Measurements from ENCODE around the gene CYP11A1. TPM values are rescaled to one million over a fixed set of nuclear protein-coding genes. Genes with fewer than 3 reads are reported as not detected.

CYP11A1 gene
- total RNA-seq, 2 experiments from 2014 or later = not detected

GRCh38 chr15:74337607-74338211 is 29.7 kb downstream of the CYP11A1 start:
- DNase-seq (no peak), ATAC-seq (ENCODE audit: low read depth) (no peak)
- H3K27me3 Mint-ChIP-seq = peaks cover 6% of the 10 kb centered on the region
- no peak overlapping the region for H3K27ac Mint-ChIP-seq
- H3K4me3 Mint-ChIP-seq = no peak overlapping the region
- H3K9me3 Mint-ChIP-seq = no peaks in the 10 kb centered on the region
- POLR2A ChIA-PET = no interaction called here
- no peaks in the 10 kb centered on the region for H3K36me3 Mint-ChIP-seq
- H3K4me1 Mint-ChIP-seq = no peaks in the 10 kb centered on the region

- ATAC-seq (ENCODE audit: low read depth) = no peak
- H3K27me3 Mint-ChIP-seq = peaks cover 8% of the 10 kb centered on the region
- no peaks in the 10 kb centered on the region for H3K36me3 Mint-ChIP-seq
- no peak overlapping the region for H3K27ac Mint-ChIP-seq
- H3K4me3 Mint-ChIP-seq = no peak overlapping the region
- DNase-seq = no peak
- no peaks in the 10 kb centered on the region for H3K4me1 Mint-ChIP-seq
- no peaks in the 10 kb centered on the region for H3K9me3 Mint-ChIP-seq
- POLR2A ChIA-PET = no interaction called here
These were observed 30.3 kb downstream of the CYP11A1 start for GRCh38 chr15:74337146-74337545.

- no peaks in the 10 kb centered on the region for H3K36me3 Mint-ChIP-seq
- DNase-seq (peak; percentile 22), ATAC-seq (ENCODE audit: low read depth) (no peak)
- H3K9me3 Mint-ChIP-seq = no peaks in the 10 kb centered on the region
- peaks cover 7% of the 10 kb centered on the region for H3K27me3 Mint-ChIP-seq
- H3K4me1 Mint-ChIP-seq = no peaks in the 10 kb centered on the region
- H3K27ac Mint-ChIP-seq = no peak overlapping the region
- no peak overlapping the region for H3K4me3 Mint-ChIP-seq
- POLR2A ChIA-PET = no interaction called here
These were observed 31.1 kb downstream of the CYP11A1 start for GRCh38 chr15:74336061-74337005.

- no peak overlapping the region for H3K4me3 Mint-ChIP-seq
- H3K9me3 Mint-ChIP-seq = no peaks in the 10 kb centered on the region
- ATAC-seq (ENCODE audit: low read depth) (no peak), DNase-seq (peak; percentile 18)
- H3K36me3 Mint-ChIP-seq = no peaks in the 10 kb centered on the region
- H3K27me3 Mint-ChIP-seq = peaks cover 7% of the 10 kb centered on the region
- no peak overlapping the region for H3K27ac Mint-ChIP-seq
- H3K4me1 Mint-ChIP-seq = no peaks in the 10 kb centered on the region
- POLR2A ChIA-PET = no interaction called here
These were observed 32.0 kb downstream of the CYP11A1 start for GRCh38 chr15:74335396-74335795.

GRCh38 chr15:74334127-74334526 is 33.3 kb downstream of the CYP11A1 start:
- no peak overlapping the region for H3K27ac Mint-ChIP-seq
- no peaks in the 10 kb centered on the region for H3K36me3 Mint-ChIP-seq
- no peaks in the 10 kb centered on the region for H3K9me3 Mint-ChIP-seq
- peak; percentile 10 for DNase-seq
- ATAC-seq (ENCODE audit: low read depth) = no peak
- H3K27me3 Mint-ChIP-seq = peaks cover 9% of the 10 kb centered on the region
- peaks cover 7% of the 10 kb centered on the region for H3K4me1 Mint-ChIP-seq
- POLR2A ChIA-PET = no interaction called here
- H3K4me3 Mint-ChIP-seq = no peak overlapping the region

GRCh38 chr15:74333662-74334061 is 33.8 kb downstream of the CYP11A1 start:
- peaks cover 9% of the 10 kb centered on the region for H3K27me3 Mint-ChIP-seq
- H3K4me1 Mint-ChIP-seq = peaks cover 10% of the 10 kb centered on the region
- no peak for DNase-seq
- no peaks in the 10 kb centered on the region for H3K9me3 Mint-ChIP-seq
- H3K27ac Mint-ChIP-seq = no peak overlapping the region
- H3K4me3 Mint-ChIP-seq = no peak overlapping the region
- POLR2A ChIA-PET = no interaction called here
- H3K36me3 Mint-ChIP-seq = no peaks in the 10 kb centered on the region
- no peak for ATAC-seq (ENCODE audit: low read depth)

- no peak for ATAC-seq (ENCODE audit: low read depth)
- DNase-seq = no peak
- Mint-ChIP-seq H3K27ac (peak overlapping the region; percentile 61), H3K9me3 (no peaks in the 10 kb centered on the region), H3K4me3 (no peak overlapping the region), H3K36me3 (no peaks in the 10 kb centered on the region), H3K27me3 (peaks cover 9% of the 10 kb centered on the region), H3K4me1 (peaks cover 16% of the 10 kb centered on the region)
- POLR2A ChIA-PET = no interaction called here
These were observed 34.4 kb downstream of the CYP11A1 start for GRCh38 chr15:74333093-74333492.

- DNase-seq (no peak), ATAC-seq (ENCODE audit: low read depth) (no peak)
- Mint-ChIP-seq H3K4me3 (no peak overlapping the region), H3K36me3 (no peaks in the 10 kb centered on the region), H3K27me3 (peaks cover 9% of the 10 kb centered on the region), H3K4me1 (peaks cover 20% of the 10 kb centered on the region), H3K9me3 (no peaks in the 10 kb centered on the region), H3K27ac (no peak overlapping the region)
- POLR2A ChIA-PET = no interaction called here
These were observed 34.8 kb downstream of the CYP11A1 start for GRCh38 chr15:74332611-74333010.

- Mint-ChIP-seq H3K27ac (no peak overlapping the region), H3K4me3 (no peak overlapping the region), H3K9me3 (no peaks in the 10 kb centered on the region), H3K36me3 (no peaks in the 10 kb centered on the region), H3K27me3 (peaks cover 9% of the 10 kb centered on the region), H3K4me1 (peaks cover 21% of the 10 kb centered on the region)
- no peak for DNase-seq
- ATAC-seq (ENCODE audit: low read depth) = no peak
- POLR2A ChIA-PET = no interaction called here
These were observed 35.4 kb downstream of the CYP11A1 start for GRCh38 chr15:74332011-74332410.

GRCh38 chr15:74330861-74331408 is 36.5 kb downstream of the CYP11A1 start:
- Mint-ChIP-seq H3K27ac (no peak overlapping the region), H3K4me1 (peaks cover 21% of the 10 kb centered on the region), H3K9me3 (no peaks in the 10 kb centered on the region), H3K4me3 (no peak overlapping the region), H3K36me3 (no peaks in the 10 kb centered on the region), H3K27me3 (peaks cover 9% of the 10 kb centered on the region)
- ATAC-seq (ENCODE audit: low read depth) (no peak), DNase-seq (no peak)
- POLR2A ChIA-PET = no interaction called here

GRCh38 chr15:74328331-74329056 is 39.0 kb downstream of the CYP11A1 start:
- ATAC-seq (ENCODE audit: low read depth) (peak; percentile 88), DNase-seq (peak; percentile 55)
- Mint-ChIP-seq H3K4me1 (peaks cover 21% of the 10 kb centered on the region), H3K4me3 (peak overlapping the region; percentile 11), H3K27me3 (peaks cover 9% of the 10 kb centered on the region), H3K9me3 (no peaks in the 10 kb centered on the region), H3K27ac (peak overlapping the region; percentile 84), H3K36me3 (no peaks in the 10 kb centered on the region)
- POLR2A ChIA-PET = interaction anchor here (0.5 kb wide), 1 partner anchor 1871 kb away, joined by 3 read pairs; no protein-coding TSS in a partner anchor

GRCh38 chr15:74327756-74328155 is 39.7 kb downstream of the CYP11A1 start:
- Mint-ChIP-seq H3K27ac (peak overlapping the region; percentile 84), H3K9me3 (no peaks in the 10 kb centered on the region), H3K4me1 (peaks cover 24% of the 10 kb centered on the region), H3K4me3 (peak overlapping the region; percentile 2), H3K27me3 (peaks cover 9% of the 10 kb centered on the region), H3K36me3 (no peaks in the 10 kb centered on the region)
- POLR2A ChIA-PET = interaction anchor here (0.5 kb wide), 1 partner anchor 1870 kb away, joined by 3 read pairs; no protein-coding TSS in a partner anchor
- no peak for ATAC-seq (ENCODE audit: low read depth)
- DNase-seq = no peak

- DNase-seq (no peak), ATAC-seq (ENCODE audit: low read depth) (no peak)
- Mint-ChIP-seq H3K4me1 (peaks cover 24% of the 10 kb centered on the region), H3K9me3 (no peaks in the 10 kb centered on the region), H3K27me3 (peaks cover 5% of the 10 kb centered on the region), H3K36me3 (no peaks in the 10 kb centered on the region), H3K4me3 (no peak overlapping the region), H3K27ac (no peak overlapping the region)
- POLR2A ChIA-PET = no interaction called here
These were observed 40.7 kb downstream of the CYP11A1 start for GRCh38 chr15:74326746-74327145.

Data from activated naive CD8-positive, alpha-beta T cell treated with anti-CD3 and anti-CD28 coated beads, Interleukin-2, amount 10 ng/mL, durations not matched to agents 7 days and 5 days (primary cell).